Spleen (tissue), 7 donors: ENCODE results near the gene MYO1B.

ENCODE experiments used
- POLR2A ChIP-seq, 3 donors: fragments of 450-650 bp; IDR thresholded peaks; one replicate each; pipeline ENCODE4 v1.5.1; 2017; ENCODE audit warnings: antibody characterized with exemption in 3 of 3, mild to moderate bottlenecking in 1 of 3
- POLR2AphosphoS5 ChIP-seq, 3 donors: sonication (generic); formaldehyde crosslinking; IDR thresholded peaks; one replicate each; pipeline ENCODE4 v1.5.1; 2017; ENCODE audit warnings: antibody characterized with exemption in 3 of 3
- TF ChIP-seq, protein P1 (sequence below), 11 experiments: fragments of 200-600 bp in 7 of 11; fragments of 450-650 bp in 4 of 11; sonication (generic) in 4 of 11; IDR thresholded peaks in 8 of 11; conservative IDR thresholded peaks in 3 of 11; 1 replicate in 7 of 11; 2 replicates in 4 of 11; pipeline versions ENCODE4 v1.4.0 to v1.8.0; 2016 to 2021; ENCODE audit warnings: antibody characterized with exemption in 11 of 11, inconsistent platforms in 4 of 11, mild to moderate bottlenecking in 1 of 11
- donor health status: DM: no; HTN: no; CAD: no; lungs with moderate emphysema.
- donor health status: DM: no; HTN: no; CAD: no.
- donor health status: DM: no; HTN: no; CAD: no.

DNA sequence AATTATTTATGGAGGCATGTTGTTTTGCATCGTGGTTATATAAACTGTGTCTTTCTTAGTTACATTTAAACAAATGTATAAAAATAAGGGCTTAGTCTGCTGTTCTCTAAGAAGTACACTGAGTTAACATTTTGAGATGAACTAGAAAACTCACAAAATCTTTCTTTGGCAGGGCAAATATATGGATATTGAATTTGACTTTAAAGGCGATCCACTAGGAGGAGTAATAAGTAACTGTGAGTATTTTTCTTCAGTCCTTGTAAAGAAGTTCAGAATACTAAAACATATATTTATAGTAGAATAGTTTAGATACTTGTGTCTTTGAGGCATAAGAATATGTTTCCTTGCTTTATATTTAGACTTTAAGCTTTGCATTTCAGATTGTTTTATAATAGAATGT, 104.8 kb downstream of the MYO1B start:
- TF ChIP-seq POLR2AphosphoS5 (IDR thresholded peaks at IDR 0.05) (no peak), POLR2A (IDR thresholded peaks at IDR 0.05) (no peak)
- TF ChIP-seq, protein P1, sequence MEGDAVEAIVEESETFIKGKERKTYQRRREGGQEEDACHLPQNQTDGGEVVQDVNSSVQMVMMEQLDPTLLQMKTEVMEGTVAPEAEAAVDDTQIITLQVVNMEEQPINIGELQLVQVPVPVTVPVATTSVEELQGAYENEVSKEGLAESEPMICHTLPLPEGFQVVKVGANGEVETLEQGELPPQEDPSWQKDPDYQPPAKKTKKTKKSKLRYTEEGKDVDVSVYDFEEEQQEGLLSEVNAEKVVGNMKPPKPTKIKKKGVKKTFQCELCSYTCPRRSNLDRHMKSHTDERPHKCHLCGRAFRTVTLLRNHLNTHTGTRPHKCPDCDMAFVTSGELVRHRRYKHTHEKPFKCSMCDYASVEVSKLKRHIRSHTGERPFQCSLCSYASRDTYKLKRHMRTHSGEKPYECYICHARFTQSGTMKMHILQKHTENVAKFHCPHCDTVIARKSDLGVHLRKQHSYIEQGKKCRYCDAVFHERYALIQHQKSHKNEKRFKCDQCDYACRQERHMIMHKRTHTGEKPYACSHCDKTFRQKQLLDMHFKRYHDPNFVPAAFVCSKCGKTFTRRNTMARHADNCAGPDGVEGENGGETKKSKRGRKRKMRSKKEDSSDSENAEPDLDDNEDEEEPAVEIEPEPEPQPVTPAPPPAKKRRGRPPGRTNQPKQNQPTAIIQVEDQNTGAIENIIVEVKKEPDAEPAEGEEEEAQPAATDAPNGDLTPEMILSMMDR (IDR thresholded peaks at IDR 0.05 in 8 of 11, conservative IDR thresholded peaks at IDR 0.05 in 3 of 11) = no peak
